Raji (cell line): ENCODE data around the gene OR2V2.
"Not testable (repeated sequence)": the region's sequence is repeated elsewhere in the genome, so short reads cannot be mapped to it uniquely, and the experiment has no call there.

Experiments used
- POLR2A ChIP-seq: IDR thresholded peaks from 2 replicates; pipeline ENCODE4 v1.6.1; 2011; ENCODE audit warnings: low read depth, low read length, control low read depth; ENCODE audit not compliant: insufficient read depth

OR2V2 gene, protein sequence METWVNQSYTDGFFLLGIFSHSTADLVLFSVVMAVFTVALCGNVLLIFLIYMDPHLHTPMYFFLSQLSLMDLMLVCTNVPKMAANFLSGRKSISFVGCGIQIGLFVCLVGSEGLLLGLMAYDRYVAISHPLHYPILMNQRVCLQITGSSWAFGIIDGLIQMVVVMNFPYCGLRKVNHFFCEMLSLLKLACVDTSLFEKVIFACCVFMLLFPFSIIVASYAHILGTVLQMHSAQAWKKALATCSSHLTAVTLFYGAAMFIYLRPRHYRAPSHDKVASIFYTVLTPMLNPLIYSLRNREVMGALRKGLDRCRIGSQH

DNA sequence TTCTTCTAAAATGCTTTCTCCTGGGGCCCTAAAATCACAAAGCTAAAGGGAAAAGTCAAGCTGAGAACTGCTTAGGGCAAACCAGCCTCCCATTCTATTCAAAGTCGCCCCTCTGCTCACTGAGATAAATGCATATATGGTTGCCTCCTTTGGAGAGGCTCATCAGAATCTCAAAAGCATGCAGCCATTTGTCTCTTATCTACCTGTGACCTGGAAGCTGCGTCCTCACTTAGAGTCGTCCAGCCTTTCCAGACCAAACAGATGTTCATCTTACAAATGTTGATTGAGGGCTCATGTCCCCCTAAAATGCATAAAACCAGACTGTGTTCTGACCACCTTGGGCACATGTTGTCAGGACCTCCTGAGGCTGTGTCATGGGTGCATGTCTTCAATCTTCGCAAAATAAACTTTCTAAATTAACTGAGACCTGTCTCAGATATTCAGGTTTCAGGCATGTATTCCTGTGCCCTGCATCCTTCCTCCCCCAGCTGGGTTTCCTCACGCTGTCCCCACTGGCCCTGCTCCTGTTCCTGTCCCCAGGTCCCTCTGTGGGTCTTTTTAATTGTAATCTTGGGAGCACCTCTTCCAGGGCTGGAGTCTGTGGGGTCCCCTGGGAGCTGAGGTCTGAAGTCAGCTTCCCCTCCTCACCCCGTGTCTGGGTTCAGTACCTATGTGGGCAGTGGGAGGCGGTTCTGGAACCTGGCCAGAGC, at the start of gene OR2V2:
Gene OR2V2 (plus strand): TSS at position 660 of the 710 bp plus-strand sequence. CDS start 7,357 bp downstream, outside the sequence.
- not testable (repeated sequence) for TF ChIP-seq POLR2A

DNA sequence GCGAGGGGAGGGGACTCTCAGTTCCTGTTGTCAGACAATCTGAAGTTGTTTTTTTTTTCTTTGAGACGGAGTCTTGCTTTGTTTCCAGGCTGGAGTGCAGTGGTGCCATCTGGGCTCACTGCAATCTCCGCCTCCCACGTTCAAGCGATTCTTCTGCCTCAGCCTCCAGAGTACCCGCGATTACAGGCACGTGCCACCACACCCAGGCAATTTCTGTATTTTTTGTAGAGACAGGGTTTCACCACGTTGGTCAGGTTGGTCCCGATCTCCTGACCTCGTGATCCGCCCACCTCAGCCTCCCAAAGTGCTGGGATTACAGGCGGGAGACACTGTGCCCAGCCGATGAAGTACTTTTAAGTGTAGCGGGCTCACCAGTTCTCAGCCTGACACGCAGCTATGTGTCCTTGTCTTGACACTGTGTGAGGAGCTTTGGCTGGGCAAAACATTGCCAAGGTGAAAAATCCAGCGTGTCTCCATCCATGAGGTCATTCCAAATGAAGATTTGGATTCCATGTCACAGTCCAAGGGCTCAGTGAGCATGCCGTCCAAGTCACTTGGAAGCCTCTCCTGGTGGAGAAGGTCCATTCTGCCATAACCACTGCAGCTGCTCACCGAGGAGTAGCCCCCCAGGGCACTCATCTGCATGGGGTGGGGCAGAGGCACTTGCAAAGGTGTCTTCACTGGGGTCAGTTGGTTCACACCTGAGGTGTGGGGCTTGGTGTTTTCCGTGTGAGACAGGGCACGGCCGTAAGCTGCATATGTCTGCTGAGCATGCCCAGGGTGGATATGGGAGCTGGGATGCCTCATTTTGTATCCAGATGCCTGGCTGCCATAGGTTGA, 48.4 kb upstream of the OR2V2 start:
- TF ChIP-seq POLR2A: no peak

DNA sequence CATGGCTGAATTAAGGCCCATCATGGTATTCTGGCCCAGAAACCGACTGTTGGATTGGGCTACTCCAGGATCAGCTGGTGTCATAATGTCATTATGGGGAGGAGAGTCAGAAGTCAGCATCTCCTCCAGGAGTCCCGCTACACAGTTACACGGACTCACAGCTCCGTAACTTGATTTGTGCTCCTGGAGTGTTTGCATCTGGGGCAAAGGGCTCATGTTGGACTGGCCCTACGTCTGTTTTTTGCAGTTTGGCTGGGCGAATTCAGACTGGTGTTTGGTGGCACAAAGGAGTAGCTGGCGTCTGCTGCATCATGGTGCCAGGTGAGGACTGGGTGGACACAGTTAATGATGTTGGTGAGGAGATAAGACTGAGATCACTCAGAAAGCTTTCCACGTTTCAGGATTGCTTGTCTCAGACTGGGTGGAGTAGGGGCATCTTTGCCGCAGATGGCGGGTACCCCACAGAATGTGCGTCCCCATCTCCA, 47.7 kb upstream of the OR2V2 start:
- no peak for TF ChIP-seq POLR2A

DNA sequence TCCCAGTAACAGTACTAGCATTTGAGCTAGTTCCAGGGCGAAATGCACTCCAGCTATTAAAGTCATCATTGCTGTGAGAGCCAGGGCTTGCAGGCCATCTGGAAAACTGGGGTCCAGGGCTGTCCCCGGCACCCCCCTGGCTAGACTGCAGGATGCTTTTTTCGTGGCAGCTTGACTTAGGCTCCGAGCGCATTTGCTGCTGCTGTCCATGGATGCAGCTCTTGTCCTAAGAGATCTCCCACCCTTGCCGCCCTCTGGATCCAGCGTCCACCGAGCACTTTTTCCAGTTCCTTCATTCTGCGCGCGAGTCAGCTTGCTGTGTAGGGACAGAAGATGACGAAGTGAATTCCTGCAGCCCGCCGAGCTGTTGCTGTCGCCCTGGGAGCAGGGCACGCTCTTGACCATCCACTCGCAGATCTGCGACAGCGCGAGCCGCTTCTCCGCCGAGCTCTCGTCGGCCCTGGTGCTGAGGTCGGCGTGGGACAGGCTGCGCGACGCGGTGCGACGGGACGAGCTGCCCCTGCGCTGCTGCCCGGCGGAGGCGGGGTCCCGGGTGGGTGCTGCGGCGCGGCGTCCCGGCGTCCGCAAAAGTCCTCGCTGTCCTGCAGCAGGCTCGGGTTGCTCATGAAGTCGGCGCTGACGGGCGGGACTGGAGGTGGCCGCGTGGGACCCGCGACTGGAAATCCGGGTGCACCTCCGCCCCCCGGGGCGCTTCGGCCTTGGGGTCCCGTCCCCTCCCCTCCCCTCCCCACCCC, 47.1 kb upstream of the OR2V2 start:
- no peak for TF ChIP-seq POLR2A

DNA sequence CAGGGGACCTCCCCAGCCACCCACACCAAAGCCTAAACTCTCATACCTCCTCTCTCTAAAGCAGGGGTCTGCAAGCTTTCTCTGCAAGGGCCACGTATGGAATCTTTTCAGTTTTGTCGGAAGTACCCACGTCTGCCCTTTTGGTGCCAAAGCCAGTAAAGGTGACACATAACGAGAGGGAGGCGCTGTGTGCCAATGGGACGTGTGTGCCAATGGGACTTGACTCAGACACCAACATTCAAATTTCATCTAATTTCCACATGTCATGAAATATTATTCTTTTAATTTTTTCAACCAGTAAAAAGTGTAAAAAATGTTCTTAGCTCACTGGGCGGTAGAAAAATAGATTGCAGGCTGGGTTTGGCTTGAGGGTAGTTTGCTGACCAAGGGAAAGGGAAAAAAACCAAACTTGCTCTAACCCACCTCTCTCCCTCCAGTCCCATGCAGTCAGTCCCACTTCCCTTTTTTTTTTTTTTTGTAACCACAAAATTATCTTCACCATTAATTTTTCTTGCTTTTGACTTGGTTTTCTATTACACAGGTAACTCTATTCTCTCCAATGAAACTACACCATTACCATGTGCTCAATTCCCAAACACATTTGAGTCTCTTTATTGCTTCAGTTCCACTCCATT, 41.9 kb upstream of the OR2V2 start:
- no peak for TF ChIP-seq POLR2A

DNA sequence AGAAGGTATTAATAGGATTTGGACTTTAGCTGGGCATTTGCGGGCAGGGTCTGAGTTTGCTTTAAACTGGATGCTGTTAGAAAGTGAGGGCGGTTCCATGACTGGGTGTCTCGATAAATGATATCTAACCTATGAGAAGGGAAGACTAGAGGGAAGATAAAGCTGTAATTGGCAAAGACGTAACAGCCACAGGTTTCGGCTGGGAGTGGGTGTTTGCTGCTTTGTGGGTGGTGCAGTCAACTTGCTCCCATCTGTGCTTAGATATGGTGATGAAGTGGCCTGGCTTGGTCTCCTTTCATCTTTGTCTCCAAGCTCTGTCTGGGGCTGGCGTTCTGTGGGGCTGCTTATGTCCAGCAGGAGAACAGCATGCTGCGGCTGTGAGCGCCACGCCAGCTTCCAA, 39.7 kb upstream of the OR2V2 start:
- TF ChIP-seq POLR2A: no peak

DNA sequence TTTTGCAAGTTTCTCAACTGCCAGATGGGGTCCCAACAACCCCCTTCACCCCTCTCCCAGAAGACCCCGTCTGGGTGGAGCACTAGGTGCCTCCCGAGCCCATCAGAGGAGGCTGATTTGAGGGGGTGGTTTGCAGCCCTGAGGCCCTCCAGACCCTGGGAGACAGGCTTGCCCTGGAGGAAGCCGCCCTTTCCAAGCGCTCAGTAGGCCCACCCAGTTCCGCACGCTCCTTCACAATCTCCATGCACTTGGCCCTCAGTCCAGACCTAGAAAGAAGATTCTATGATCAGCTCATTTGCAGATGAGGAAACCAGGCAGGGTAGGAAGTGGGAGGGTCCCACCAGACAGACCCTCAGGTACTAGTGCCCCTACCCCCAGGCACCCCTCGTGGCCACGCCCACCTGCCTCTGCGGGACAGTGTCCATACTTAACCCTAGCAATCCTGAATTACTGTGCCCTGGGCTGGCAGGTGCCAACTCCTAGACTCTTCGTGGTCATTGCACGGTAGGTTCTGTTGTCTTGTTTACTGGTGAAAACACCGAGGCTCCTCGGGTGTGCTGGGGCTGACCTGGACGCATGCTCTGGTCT, 38.7 kb upstream of the OR2V2 start:
- TF ChIP-seq POLR2A: no peak

DNA sequence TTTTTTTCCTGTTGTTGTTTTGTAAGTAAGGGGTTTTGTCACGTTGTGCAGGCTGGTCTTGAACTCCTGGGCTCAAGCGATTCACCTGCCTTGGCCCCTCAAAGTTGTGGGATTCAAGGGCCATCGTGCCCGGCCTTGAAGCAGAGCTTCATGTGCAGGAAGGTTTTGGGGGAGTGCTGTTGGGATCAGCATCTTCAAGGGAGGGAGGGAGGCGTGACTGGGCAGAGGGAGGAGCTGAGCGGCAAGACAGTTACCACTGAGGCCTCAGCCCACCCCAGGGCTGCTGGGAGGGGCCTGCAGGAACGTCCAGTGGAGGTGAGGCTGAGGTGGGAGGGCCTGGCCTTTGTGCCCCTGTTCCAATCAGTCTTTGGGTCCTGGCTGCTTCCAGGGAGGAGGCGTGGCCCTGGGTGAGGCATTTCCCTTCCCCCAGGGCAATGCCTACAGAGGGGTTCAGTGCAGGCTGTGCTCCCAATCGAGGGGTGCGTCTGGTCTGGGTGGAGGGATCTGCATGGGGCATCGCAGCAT, 37.8 kb upstream of the OR2V2 start:
- no peak for TF ChIP-seq POLR2A

DNA sequence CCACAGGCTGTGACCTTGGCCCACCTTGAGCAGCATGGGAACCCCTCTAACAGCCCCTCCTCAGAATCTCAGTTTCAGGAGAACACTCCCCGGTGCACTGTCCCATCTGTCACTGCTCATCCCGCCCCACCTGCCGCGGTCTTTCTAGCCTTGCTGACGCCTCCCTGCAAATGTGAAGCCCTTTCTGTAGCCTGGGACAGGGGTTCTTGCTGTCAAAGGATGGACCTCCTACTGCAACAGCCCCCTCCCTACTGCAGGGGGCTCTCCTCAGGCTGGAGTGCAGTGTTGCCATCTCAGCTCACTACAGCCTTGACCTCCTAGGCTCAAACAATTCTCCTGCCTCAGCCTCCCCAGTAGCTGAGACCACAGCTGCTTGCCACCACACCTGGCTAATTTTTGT, 36.4 kb upstream of the OR2V2 start:
- no peak for TF ChIP-seq POLR2A

DNA sequence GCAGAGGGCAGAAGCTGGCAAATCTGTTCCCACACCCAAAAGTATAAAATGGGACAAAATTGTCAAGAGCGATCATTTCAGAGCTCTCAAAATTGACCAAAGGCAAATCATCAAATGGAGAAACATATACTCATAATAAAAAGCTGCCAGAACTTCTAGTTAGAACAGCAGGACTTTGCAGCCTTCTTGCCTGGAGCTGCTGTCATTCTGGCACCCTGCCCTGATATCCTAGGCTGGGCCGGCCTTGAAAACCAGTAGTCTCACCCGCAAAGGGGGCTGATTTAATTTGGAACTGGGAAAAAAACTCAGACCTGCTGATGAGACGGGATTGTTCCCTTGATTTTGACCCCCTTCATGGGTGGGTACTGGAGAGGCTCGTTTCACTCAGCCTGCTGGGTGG, 34.9 kb upstream of the OR2V2 start:
- TF ChIP-seq POLR2A: no peak

DNA sequence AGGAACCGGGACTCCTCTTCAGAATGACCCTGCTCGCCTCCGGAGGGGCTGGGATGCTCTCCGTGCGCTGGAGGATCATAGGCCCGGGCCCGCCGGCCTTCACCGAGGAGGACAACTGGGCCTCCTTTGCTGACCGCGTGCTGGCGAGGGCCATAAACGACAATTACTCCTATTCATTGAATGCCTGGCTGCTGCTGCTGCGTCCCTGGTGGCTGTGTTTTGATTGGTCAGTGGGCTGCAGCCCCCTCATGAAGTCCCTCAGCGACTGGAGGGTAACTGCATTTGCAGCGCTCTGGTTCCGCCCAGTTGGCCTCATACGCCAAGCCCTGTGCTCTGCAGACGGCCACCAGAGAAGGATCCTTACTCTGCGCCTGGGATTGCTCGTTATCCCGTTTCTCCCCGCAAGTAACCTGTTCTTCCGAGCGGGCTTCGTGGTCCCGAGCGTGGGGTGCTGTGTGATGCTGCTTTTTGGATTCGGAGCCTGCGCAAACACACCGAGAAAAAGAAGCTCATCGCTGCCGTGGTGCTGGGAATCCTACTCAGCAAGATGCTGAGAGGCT, 33.0 kb upstream of the OR2V2 start:
- no peak for TF ChIP-seq POLR2A

DNA sequence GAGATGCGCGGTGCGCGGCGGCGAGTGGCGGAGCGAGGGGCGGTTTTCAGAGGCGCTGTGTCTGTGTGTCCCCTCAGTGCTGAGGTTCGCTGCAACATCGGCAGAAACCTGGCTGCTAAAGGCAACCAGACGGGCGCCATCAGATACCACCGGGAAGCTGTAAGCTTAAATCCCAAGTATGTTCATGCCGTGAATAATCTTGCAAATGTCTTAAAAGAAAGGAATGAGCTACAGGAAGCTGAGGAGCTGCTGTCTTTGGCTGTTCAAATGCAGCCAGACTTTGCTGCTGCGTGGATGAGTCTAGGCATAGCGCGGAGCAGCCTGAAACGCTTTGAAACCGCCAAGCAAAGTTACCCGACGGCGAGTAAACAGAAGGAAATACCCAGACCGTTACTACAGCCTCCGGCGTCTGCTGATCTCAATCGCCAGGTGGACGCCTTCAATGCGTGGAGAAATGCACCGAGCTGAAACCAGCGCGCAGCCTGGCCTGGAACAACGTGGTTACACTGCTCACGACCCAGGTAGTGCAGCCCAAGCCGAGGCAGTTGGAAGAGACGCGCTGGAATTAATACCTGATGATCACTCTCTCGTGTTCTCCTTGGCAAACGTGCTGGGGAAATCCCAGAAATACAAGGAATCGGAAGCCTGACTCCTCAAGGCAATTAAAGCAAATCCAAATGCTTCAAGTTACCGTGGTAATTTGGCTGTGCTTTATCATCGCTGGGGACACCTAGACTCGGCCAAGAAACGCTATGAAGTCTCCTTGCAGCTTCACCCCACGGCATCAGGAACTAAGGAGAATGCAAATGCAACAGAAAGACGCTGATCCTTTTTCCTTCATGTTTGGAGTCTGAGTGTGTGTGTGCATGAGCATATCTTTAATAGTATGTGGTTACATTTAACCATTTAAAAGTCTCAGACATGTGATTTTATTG, 32.3 kb upstream of the OR2V2 start:
- TF ChIP-seq POLR2A: no peak

DNA sequence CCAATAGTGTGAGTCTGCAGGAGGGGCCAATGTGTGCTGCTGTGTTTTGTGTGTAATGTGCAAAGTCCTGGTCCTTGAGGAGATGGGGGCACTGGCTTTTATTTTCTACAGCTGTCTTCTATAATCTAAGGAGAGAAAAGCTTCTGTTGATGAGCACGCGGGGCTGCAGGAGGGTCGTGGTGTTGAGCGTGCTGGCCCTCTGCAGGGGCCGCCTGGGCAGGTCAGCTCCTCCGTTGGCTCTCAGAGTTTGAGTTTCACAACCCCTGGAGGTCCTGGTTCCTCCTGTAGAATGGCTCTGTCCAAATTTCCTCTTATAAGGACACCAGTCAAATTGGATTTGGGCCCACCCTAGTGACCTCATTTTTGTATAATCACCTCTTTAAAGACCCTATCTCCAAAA, 29.0 kb upstream of the OR2V2 start:
- TF ChIP-seq POLR2A: no peak

DNA sequence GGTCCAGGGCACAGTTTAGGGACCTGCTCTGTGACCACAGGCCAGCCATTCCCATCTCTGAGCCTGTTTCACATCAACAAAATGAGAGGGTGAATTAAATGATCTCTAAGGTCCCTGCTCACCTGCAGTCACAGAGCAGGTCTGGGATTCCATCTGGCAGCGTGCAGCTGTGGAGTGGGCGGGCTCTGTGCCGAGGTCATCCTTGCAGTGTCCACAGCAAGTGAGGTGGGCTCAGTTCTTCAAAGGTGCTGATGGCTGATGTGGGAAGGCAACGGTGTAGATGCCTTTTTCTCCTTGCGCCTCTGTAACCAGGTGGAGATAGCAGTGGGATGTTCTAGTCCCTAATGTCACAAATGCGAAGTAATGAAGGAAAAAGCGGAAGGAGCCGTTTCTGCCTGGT, 28.3 kb upstream of the OR2V2 start:
- TF ChIP-seq POLR2A: no peak
